Stimulated activated naive CD8-positive, alpha-beta T cell treated with anti-CD3 and anti-CD28 coated beads, Interleukin-15, Interleukin-2, amounts not matched to agents 100 U/mL and 50 U/mL, for 24 hours (primary cell): Measurements from ENCODE around the gene RAB3IL1.

Experiments used
- ATAC-seq: fragments of 150-1000 bp; cut with Tn5 transposase; one replicate; pipeline ENCODE4 v1.10.0; 2021
- DNase-seq: peaks from one replicate; pipeline ENCODE4 v3.0.0; 2021

RAB3IL1 gene

DNA sequence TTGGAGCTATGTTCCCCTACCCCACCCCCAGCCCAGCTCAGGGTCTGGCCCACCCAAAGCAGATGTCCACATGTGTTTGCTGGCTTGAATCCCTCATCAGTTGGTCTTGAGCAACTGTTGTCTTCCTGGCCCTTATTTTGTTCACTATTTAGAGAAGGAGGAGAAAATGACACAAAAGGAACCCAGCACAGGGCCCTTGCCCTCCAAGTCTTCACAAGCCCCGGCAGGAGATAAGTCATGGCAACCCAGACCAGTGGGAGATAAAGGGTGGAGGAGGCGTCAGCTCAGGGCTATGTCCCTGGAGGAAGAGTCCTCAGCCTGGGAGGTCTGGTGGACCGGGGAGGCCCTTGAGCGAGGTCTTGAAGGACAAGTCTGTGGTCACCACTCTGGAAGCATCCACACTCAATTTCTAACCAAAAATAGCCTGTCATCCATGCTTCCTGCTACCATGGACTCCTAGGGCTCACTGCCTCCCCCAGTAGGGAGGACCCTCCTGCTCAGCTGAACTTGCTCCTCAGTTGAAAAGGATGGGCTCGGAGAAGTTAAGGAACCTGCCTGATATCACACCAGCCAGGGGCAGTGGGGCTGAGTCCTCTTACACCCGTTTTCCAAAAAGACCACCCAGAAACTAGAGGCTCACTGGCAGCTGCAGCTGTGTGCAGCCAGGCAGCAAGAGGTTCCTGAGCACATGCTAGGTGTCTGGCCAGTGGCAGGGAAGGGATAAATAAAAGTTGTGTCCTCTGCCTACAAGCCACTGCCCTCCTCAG lies 1.8 kb upstream of the RAB3IL1 start:
- DNase-seq, result no peak
- ATAC-seq, result no peak

DNA sequence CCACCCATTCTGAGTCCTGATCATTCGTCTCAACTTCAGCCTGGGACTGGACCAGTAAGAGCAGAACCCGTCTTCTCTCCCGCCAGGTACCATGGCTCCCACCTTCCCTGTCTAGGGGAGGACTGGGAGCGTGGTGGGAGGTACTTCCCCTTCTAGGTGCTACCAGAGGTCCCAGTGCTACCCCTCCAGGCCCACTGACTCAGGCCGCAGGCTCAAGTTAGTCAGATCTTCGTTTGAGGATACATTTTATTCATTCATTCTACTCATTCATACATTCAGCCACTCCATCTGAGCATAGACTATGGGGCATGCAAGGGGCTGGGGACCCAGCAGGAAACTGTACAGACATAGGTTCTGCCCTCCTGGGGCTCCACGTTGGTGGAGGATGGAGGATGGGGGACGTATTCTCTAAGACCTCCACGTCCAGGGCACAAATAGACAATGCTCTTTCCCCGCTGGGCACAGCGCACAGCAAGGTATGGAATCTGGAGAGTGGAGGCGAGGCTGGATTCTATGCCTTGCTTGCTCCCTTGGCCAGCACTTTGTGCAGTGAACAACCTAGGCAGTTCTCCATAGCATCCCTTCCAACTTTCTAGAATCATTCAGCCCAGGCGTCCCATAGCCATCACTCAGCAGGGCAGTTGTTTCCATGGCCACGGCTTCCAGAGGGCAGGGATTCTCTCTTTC lies 1.0 kb upstream of the RAB3IL1 start:
- DNase-seq (no peak), ATAC-seq (no peak)

- DNase-seq (no peak), ATAC-seq (no peak)
These were observed 531 bp downstream of the RAB3IL1 start for GRCh38 chr11:61916737-61917333.

- ATAC-seq (no peak), DNase-seq (no peak)
These were observed 2.7 kb downstream of the RAB3IL1 start for GRCh38 chr11:61914471-61915171.

GRCh38 chr11:61913699-61914395 lies 3.5 kb downstream of the RAB3IL1 start:
- ATAC-seq, result no peak
- no peak for DNase-seq

- DNase-seq (no peak), ATAC-seq (no peak)
These were observed 4.2 kb downstream of the RAB3IL1 start for GRCh38 chr11:61912991-61913698.

- DNase-seq (no peak), ATAC-seq (no peak)
These were observed 4.9 kb downstream of the RAB3IL1 start for GRCh38 chr11:61912530-61912898.

DNA sequence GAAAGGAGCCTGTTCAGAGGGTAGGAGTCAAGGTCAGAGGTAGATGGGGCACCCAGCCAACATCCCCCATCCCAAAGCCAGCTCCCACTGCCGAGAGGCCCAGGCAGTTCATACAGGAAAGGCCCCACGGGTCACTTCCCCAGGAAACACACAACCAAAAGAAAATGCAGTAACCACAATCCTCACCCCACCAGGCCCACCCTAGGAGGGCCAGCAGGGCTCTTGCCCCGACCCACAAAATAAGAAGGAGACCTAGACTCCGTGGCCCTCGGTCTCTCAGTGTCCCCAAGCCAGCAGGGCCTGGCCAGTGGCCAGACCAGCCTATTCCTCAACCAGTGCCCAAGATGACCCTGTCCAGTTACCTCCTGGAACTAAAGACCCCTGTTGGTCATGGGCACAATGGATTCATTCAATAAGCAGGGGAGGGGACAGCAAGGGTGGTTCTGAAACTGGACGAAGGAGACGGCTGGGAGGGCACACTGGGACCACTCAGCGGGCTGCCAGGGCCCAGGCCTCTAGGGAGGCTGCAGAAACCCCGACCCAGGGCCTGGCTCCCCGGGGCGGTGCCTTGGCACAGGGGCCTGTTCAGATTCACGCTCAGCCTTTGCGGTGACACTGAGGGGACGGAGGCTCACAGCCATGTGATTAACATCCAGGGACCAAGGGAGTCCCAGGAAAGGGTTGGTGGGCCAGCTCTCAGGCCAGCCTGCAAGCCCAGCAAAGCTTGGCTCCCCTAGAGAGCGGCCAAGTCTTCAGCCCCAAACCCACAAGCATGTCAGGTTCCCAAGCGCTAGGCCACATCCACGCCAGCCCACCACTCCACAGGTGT lies 5.5 kb downstream of the RAB3IL1 start:
- ATAC-seq (no peak), DNase-seq (no peak)

- ATAC-seq (no peak), DNase-seq (no peak)
These were observed 6.2 kb downstream of the RAB3IL1 start for GRCh38 chr11:61911128-61911700.

DNA sequence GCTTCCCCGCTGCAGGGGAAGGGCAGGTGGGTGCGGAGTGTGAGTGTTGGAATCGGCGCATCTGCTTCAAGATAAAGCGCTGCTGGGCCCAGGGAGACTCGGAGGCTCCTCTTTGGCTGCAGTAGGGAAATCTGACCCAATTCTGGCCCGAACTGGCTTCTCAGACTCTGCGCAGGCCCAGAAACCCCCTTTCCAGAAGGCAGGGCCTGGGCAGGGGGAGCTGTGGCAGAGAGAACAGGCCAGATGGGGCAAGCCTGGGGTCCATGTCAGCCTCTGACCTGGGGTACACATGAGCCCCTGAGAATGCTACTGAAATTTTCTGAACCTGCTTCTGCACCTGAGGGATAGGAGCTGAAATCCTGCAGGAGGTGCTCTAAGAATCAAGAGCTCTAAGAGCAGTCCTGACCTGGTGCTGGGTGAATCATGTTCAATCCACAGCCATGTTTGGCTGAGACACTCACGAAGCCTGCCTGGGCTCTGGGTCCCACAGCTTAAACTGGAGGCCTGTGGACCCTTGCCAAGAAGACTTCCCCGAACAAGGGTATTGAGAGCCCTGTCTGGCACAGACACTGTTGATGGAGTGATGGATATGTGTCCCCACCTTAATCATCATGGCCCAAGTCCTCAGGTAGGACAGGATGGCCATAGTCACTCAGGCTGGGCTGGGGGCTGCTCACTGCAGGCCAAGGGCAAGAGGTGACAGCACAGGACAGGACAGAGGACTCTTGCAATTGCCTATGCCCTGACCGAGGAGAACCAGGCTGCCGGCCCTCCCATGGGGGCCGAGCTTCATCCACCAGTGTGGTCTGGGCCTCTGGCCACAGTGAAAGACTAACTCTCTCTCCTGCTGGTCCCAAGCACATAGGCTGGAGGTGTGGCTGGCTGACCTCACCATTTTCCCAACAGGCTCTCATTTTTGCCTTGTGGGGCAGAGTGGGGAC lies 6.9 kb downstream of the RAB3IL1 start:
- ATAC-seq, result no peak
- DNase-seq, result no peak

GRCh38 chr11:61908730-61909316 lies 8.5 kb downstream of the RAB3IL1 start:
- DNase-seq (no peak), ATAC-seq (no peak)

DNA sequence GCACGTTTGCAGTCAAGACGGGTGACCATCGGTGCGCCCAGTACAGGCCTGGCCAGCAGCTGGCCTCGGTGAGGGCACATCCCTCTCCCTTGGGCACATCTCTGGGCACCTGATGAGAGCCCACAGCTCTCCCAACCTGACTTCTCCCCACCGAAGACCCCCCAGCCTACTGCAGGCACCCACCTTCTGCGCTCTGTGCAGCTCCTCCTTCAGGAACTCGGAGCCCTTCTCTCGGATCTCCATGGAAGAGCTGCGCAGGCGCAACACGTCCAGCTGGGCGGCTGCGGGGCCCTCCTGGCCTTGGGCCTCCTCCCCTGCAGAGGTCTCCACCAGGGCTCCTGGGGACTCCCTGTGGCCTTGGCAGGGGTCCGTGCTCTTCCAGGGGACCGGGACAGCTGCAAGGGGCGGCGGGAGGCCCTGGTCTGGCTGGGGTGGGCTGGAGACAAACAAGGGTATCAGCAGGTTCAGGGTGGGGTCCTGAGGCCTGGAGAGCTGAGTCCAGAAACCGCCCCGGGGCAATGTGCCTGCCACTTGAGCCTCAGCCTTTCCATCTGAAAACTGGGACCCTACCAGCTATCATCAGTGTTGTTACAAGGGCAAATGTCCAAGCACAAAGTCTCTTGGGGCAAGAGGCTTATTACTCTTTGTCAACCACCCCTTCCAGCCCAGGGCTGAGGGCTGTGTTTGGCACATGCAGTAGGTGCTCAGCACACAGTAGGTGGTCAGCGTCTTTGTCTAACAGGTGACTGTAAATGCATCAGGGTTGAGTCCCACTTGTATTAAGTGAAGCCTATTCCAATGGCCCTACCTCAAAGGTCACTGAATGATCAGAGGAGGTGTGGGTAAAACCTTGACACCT lies 9.3 kb downstream of the RAB3IL1 start:
- ATAC-seq (no peak), DNase-seq (no peak)

DNA sequence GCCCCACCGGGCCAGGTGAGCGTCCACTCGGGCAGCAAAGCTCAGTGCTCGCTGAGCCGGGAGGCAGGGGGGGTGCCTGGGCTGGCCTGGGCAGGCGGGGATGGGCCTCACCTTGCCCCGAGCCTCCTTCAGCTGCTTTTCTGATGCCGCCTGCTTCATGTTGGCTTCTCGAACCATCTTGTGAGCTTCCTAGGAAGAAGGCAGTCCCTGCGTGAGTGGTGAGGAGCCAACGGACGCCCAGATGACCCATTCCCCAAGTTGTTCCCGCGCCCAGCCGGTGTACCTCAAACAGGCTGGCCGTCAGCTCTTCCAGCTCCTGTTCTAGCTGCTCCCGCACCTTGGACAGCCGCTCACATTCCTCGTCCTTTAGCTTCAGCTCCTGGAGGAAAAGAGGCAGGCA lies 10.1 kb downstream of the RAB3IL1 start:
- no peak for ATAC-seq
- DNase-seq, result no peak

GRCh38 chr11:61906522-61906909 lies 10.8 kb downstream of the RAB3IL1 start:
- ATAC-seq, result no peak
- DNase-seq, result no peak

DNA sequence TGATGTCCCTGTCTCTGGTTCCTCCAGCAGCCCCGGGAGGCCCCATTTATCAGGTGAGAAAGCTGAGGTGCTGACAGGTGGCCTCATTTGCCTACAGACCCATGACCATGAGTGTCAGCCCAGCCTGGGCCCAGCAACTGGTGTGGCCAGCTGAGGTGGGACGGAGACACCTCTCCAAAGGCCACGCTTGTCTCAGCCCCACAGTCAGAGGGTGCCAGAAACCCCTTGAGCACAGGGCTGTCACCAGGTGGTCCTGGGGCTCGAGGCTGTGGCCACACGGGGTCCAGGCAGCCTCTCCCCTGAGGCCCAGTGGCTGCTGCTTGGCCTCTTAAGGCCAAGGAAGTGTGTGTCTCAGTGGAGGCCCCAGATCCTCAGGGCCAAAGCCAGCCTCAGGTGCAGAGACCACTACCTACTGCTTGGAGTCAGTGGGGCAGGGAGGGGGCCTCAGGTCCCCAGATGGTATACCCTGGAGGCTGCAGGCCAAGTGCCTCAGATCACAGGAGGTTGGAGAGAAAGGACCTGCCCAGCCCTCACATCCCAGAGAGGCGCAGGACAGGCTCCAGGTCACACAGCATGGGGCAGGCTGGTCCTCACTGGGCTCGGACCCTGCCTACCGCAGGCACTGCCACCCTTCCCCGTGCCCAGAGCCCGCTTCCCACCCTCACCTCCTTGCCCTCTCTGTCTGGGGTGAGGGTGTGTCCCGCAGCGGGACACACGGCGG lies 11.4 kb downstream of the RAB3IL1 start:
- no peak for DNase-seq
- ATAC-seq, result no peak

DNA sequence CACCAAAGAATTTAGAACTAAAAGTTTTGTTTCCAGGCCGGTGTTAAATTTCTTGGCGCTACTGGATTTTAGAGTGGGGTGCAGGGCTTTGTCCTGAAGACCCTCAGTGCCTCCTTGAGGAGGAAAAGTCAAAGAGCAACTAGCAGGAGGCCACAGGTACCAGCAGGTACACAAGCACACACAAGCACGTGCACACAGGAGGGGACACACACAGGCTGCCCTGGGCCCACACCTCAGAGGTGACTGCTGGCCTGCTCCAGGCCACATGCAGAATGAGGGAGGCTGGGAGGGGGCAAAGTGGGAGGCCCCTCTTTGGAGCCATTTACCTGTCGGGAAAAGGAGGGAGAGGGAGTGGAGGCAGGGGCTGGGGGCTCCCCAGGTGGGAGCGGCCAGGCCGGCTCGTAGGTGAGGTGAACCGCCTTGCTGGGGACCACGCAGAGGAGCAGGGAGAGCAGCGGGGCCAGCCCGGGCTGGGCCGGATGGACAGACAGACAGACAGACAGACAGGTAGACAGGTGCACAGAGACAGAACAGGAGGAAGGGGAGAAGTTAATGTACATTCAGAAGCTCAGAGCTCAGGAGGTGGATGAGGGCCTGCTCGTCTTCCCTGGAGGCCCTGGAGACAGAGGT lies 12.2 kb downstream of the RAB3IL1 start:
- ATAC-seq (no peak), DNase-seq (no peak)
